IMR-90 (cell line): ENCODE results near the gene IFFO2. TPM values are rescaled to one million over a fixed set of nuclear protein-coding genes. Genes with fewer than 3 reads are reported as not detected.

Source experiments
- ATAC-seq: fragments of 200-7000 bp; cut with Tn5 transposase; 2 replicates; pipeline ENCODE4 v1.9.1; 2020; ENCODE audit warnings: low read depth, mild to moderate bottlenecking, moderate library complexity
- BruUV-seq: library from RNA; stranded (reverse); fragments of 400-500 nt; replicated peaks from 2 replicates; lab custom pipeline; 2021; lab: Mats Ljungman, UMichigan
- CTCF ChIA-PET: fragments of 300-600 bp; formaldehyde crosslinking; extraction: SDS; loops from one replicate; lab custom pipeline; 2021; ENCODE audit warnings: antibody characterized with exemption; lab: Yijun Ruan, JAX
- POLR2A ChIA-PET: fragments of 300-600 bp; sonication (Branson Sonifier 250); formaldehyde crosslinking; loops from one replicate; lab custom pipeline; 2022; ENCODE audit warnings: antibody characterized with exemption; ENCODE audit not compliant: unreplicated experiment; lab: Charles Lee
- DNase-seq: peaks from one replicate; pipeline ENCODE4 v3.0.0; 2013
- H2AFZ ChIP-seq: replicated peaks from 2 replicates; pipeline ENCODE3; 2013; ENCODE audit warnings: low read length, mild to moderate bottlenecking; ENCODE audit not compliant: poor library complexity
- H2AK5ac ChIP-seq: 2 replicates; pipeline ENCODE4 v1.6.1; 2013; ENCODE audit warnings: low read depth, low read length, inconsistent platforms
- H2AK9ac ChIP-seq: replicated peaks from 2 replicates; pipeline ENCODE3; 2013; ENCODE audit warnings: mild to moderate bottlenecking, low read depth, low read length, moderate library complexity; ENCODE audit not compliant: poor library complexity
- H2BK120ac ChIP-seq: 2 replicates; pipeline ENCODE4 v1.6.1; 2013; ENCODE audit warnings: low read depth, low read length, inconsistent platforms
- H2BK15ac ChIP-seq: 3 replicates; pipeline ENCODE4 v1.6.1; 2013; ENCODE audit warnings: low read depth, low read length, inconsistent platforms
- H2BK20ac ChIP-seq: 2 replicates; pipeline ENCODE4 v1.6.1; 2013; ENCODE audit warnings: low read depth, mild to moderate bottlenecking, inconsistent platforms, low read length, moderate library complexity
- H2BK5ac ChIP-seq: 2 replicates; pipeline ENCODE4 v1.6.1; 2013; ENCODE audit warnings: mild to moderate bottlenecking, low read depth, low read length, inconsistent platforms; ENCODE audit not compliant: poor library complexity, severe bottlenecking
- H3K14ac ChIP-seq: replicated peaks from 2 replicates; pipeline ENCODE4 v1.6.1; 2013; ENCODE audit warnings: low read depth, low read length, inconsistent platforms
- H3K18ac ChIP-seq: 2 replicates; pipeline ENCODE4 v1.6.1; 2013; ENCODE audit warnings: low read depth, low read length, control low read depth
- H3K23ac ChIP-seq: 2 replicates; pipeline ENCODE4 v1.6.1; 2013; ENCODE audit warnings: low read depth, low read length, inconsistent platforms
- H3K27ac ChIP-seq: 2 replicates; pipeline ENCODE4 v1.5.1; 2013; ENCODE audit warnings: mild to moderate bottlenecking, control low read depth, low read length; ENCODE audit not compliant: insufficient read depth
- H3K27me3 ChIP-seq: 2 replicates; pipeline ENCODE4 v1.6.1; 2013; ENCODE audit warnings: low read length; ENCODE audit not compliant: control insufficient read depth, insufficient read depth
- H3K36me3 ChIP-seq: 2 replicates; pipeline ENCODE4 v1.6.1; 2013; ENCODE audit warnings: low read length, mixed read lengths; ENCODE audit not compliant: control insufficient read depth, insufficient read depth
- H3K4ac ChIP-seq: 2 replicates; pipeline ENCODE4 v1.6.1; 2013; ENCODE audit warnings: low read depth, low read length, inconsistent platforms
- H3K4me1 ChIP-seq: 2 replicates; pipeline ENCODE4 v1.6.1; 2013; ENCODE audit warnings: low read length, mixed read lengths; ENCODE audit not compliant: control insufficient read depth, insufficient read depth
- H3K4me2 ChIP-seq: 2 replicates; pipeline ENCODE4 v1.6.1; 2013; ENCODE audit warnings: low read depth, mild to moderate bottlenecking, control low read depth, low read length, moderate library complexity
- H3K4me3 ChIP-seq: 2 replicates; pipeline ENCODE4 v1.5.1; 2013; ENCODE audit warnings: low read depth, mild to moderate bottlenecking, control low read depth, low read length, moderate library complexity; ENCODE audit not compliant: insufficient read depth
- H3K56ac ChIP-seq: 2 replicates; pipeline ENCODE4 v1.6.1; 2013; ENCODE audit warnings: low read length, inconsistent platforms; ENCODE audit not compliant: insufficient read depth; ENCODE audit errors: extremely low read depth
- H3K79me1 ChIP-seq, 2 experiments: 2 replicates each; pipeline ENCODE4 v1.6.1; 2013; ENCODE audit warnings: low read length in 2 of 2, inconsistent platforms in 1 of 2, low read depth in 1 of 2
- H3K9ac ChIP-seq: 2 replicates; pipeline ENCODE4 v1.6.1; 2013; ENCODE audit warnings: low read depth, low read length, control low read depth
- H3K9me1 ChIP-seq: 2 replicates; pipeline ENCODE4 v1.6.1; 2013; ENCODE audit warnings: low read length, inconsistent platforms; ENCODE audit not compliant: insufficient read depth
- H3K9me3 ChIP-seq: 2 replicates; pipeline ENCODE4 v1.6.1; 2013; ENCODE audit warnings: low read length; ENCODE audit not compliant: control insufficient read depth, insufficient read depth
- H4K20me1 ChIP-seq: 2 replicates; pipeline ENCODE4 v1.6.1; 2013; ENCODE audit warnings: low read length, inconsistent platforms; ENCODE audit not compliant: insufficient read depth
- H4K5ac ChIP-seq: 2 replicates; pipeline ENCODE4 v1.6.1; 2013; ENCODE audit warnings: mild to moderate bottlenecking, low read depth, low read length, control low read depth
- H4K8ac ChIP-seq, 2 experiments: 2 replicates each; pipeline ENCODE4 v1.6.1; 2013; ENCODE audit warnings: low read depth in 2 of 2, low read length in 2 of 2, control low read depth in 1 of 2, inconsistent platforms in 1 of 2
- H4K91ac ChIP-seq: 2 replicates; pipeline ENCODE4 v1.6.1; 2013; ENCODE audit warnings: low read depth, low read length, inconsistent platforms; ENCODE audit not compliant: insufficient read depth
- MAFK ChIP-seq: IDR thresholded peaks from 2 replicates; pipeline ENCODE4 v1.6.1; 2012; ENCODE audit warnings: low read depth, low read length, improper control_type of control experiment
- NFE2L2 ChIP-seq: fragments of 150-350 bp; IDR thresholded peaks from 2 replicates; pipeline ENCODE4 v1.6.1; 2016; ENCODE audit warnings: low read depth, mild to moderate bottlenecking, low read length
- WGBS, 2 experiments: methylation state at CpG; one replicate each; pipeline versions ENCODE4 v1.1.5 to v1.1.7; 2013; ENCODE audit warnings: missing lambda C conversion rate in 2 of 2; ENCODE audit not compliant: insufficient read length in 1 of 2; ENCODE audit errors: extremely low coverage in 2 of 2; 5-methylcytosine and 5-hydroxymethylcytosine counted together
- dilution Hi-C: fragments of 300-500 bp; cut with HindIII; formaldehyde crosslinking; loops from one replicate; pipeline ENCODE4 v1.14.3; 2018; ENCODE audit warnings: low sequenced_read_pairs; ENCODE audit not compliant: unreplicated experiment
- in situ Hi-C: fragments of 300-500 bp; cut with MboI; formaldehyde crosslinking; loops from 3 replicates; pipeline ENCODE4 v1.14.3; 2019; ENCODE audit warnings: low sequenced_read_pairs, inconsistent platforms, mixed read lengths
- intact Hi-C: fragments of 100-400 bp; cut with micrococcal nuclease; formaldehyde crosslinking; loops from 2 replicates; pipeline ENCODE4 v1.10.0; 2022
- polyA plus RNA-seq, 3 experiments: library from polyadenylated mRNA; depleted of rRNA; stranded (reverse); fragments of >200 nt; gene quantifications; 2 replicates each; pipeline ENCODE4 v1.2.3, GENCODE V29; 2012; ENCODE audit warnings: low replicate concordance in 1 of 3
- total RNA-seq: library from RNA; depleted of rRNA; stranded (reverse); fragments of >200 nt; gene quantifications from 2 replicates; pipeline ENCODE4 v1.2.3, GENCODE V29; 2012

The IFFO2 gene
- total and polyA plus RNA-seq, 2 of the 4 experiments (the other 2 are of a cell fraction), result 14.5 to 18.2 TPM

DNA sequence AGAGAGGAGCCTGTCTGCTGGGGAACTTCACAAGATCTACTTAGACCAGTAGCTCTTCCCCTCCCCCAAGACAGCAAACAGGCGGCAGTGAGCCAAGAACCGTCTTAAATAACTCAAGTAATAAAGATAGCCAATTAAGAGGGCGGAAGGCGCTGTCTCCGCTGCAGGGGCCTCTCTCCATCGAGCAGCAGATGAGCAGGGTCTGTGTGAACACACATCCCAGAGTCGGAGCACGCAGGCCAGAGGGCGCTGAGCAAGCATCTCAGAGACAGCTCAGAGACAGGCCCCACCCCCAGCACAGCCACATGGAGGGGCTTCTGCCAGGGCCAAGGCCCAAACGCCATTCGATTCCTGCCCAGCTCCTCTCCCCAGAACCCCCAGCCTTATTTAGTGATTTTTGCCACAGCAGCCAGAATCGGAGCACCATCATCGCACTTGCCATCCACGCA is 11.1 kb downstream of the IFFO2 start:
- H3K4me3 ChIP-seq, result no peak overlapping the region
- H3K18ac ChIP-seq, result no peak overlapping the region; the same call in 1 of the 2 replicates
- peak overlapping the region; percentile 57 for H2BK120ac ChIP-seq
- H3K4ac ChIP-seq, result peak overlapping the region; percentile 25
- no peak overlapping the region; the same call in 1 of the 2 replicates for H3K14ac ChIP-seq
- intact Hi-C loops (no loop called here), dilution Hi-C loops (no loop called here), in situ Hi-C loops (no loop called here)
- TF ChIP-seq NFE2L2 (no peak), MAFK (0 out of 2 replicates have a peak, but pooled peaks have one; percentile 19)
- no peak overlapping the region for H3K9ac ChIP-seq
- H3K23ac ChIP-seq, result peak overlapping the region; percentile 29; the same call in 1 of the 2 replicates
- ChIA-PET CTCF (interaction anchor here (0.6 to 1.1 kb wide), 2 partner anchors 16 to 33 kb away, joined by 3 read pairs; no protein-coding TSS in a partner anchor), POLR2A (no interaction called here)
- H3K4me2 ChIP-seq, result peak overlapping the region; percentile 10; the same call in 1 of the 2 replicates
- peak overlapping the region; percentile 12 for H2BK5ac ChIP-seq
- H4K91ac ChIP-seq, result peak overlapping the region; percentile 34; the same call in 1 of the 2 replicates
- peak overlapping the region; percentile 79 for H2AK9ac ChIP-seq
- H2AFZ ChIP-seq, result peak overlapping the region; percentile 68
- H3K36me3 ChIP-seq, result 0 out of 2 replicates have a peak, but pooled peaks cover 1% of the 10 kb centered on the region
- H3K9me1 ChIP-seq, result peaks cover 47% of the 10 kb centered on the region
- peaks cover 57% of the 10 kb centered on the region for H3K4me1 ChIP-seq
- 90% methylated on average over 2 of the region's 14 CpGs; no CpG with 5 or more reads in 1 of the 2 experiments for WGBS, 2 experiments
- no peaks in the 10 kb centered on the region; the same call in none of the 2 replicates for H4K20me1 ChIP-seq
- H4K8ac ChIP-seq, result peak overlapping the region; percentile 16 to 50; a peak in 3 of 4 replicates
- H3K27ac ChIP-seq, result peak overlapping the region; percentile 8; the same call in 1 of the 2 replicates
- no peak overlapping the region for H3K56ac ChIP-seq
- H3K9me3 ChIP-seq, result no peaks in the 10 kb centered on the region
- peak overlapping the region; percentile 79; the same call in 1 of the 2 replicates for H2AK5ac ChIP-seq
- H4K5ac ChIP-seq, result 0 out of 2 replicates have a peak overlapping the region, but pooled peaks have one; percentile 4
- H2BK20ac ChIP-seq, result no peak overlapping the region
- BruUV-seq, result no TSS peak
- DNase-seq (peak; percentile 62), ATAC-seq (peak; percentile 21)
- no peaks in the 10 kb centered on the region for H3K27me3 ChIP-seq
- peaks cover 19 to 96% of the 10 kb centered on the region in 2 experiments for H3K79me1 ChIP-seq
- H2BK15ac ChIP-seq, result no peak overlapping the region
